Measurements from ENCODE around the gene SNCAIP.
A peak's percentile ranks its signal among the peaks of the same experiment; 100 is the strongest.

SNCAIP gene

DNA sequence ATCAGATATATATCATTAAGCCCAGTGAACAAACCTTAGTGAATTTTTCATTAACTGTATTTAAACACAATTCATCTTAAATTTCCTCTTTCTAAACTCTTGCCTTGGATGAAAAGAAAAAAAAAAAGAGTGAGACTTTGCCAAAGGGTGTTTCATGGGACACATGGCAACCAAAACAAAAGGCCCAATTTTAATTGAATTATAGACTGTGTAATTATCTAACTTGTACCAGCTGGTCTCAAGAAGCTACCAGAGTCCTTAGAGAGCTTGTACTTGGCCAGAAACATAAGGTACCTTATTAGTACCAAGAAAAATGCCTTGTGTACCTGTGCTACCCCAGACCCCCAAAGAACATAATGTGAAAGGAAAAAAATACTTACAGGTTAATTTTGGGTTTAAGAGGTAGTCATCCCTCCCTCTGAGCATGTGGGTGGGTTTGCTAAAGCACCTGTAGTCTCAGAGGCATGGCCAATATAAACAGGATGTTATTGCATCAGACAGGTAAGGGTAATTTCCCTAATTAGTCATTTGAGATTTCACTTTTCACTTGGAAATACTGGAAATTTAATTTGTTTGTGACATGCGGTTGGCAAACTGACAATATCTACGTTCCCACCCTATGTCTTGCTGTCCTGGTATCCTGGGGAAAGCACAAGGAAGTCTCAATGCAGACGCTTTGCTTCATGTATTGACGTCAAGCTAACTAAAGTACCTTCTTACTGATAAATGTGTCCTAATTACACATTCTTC lies 90.1 kb downstream of the SNCAIP start:
- no peak for DNase-seq

DNA sequence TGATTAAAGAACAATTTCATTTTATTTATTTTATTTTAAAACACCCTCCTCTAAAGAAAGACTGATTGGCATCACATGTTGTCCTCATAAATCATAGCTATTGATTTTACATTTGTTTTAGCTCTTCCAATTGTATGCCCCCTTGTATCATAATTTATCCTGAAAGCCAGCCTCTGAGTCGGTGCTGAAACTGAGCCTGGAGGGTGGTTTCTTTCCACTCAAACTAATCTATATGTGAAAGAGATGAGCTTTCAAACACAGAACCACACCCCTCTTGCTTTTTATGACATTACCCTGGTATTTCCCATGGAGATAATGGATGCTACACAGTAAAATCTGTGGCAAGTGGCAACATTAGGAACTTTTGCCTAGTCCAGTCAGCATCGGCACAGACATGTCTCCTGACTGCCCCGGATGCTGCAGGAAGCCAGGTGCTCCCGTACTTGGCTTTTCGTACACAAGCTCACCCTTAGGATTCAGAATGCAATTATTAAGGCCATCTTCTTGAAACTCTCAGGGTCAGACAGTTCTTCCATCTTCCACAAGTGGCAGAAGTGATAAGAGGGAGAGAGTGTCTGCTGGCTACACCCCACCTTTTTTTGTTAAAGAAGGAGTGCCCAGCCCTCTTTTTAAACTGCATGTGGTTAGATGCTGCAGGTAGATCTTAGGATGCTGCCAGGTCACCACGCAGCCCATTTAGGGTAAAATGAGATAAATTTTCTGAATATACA lies 91.1 kb downstream of the SNCAIP start:
- no peak for DNase-seq

DNA sequence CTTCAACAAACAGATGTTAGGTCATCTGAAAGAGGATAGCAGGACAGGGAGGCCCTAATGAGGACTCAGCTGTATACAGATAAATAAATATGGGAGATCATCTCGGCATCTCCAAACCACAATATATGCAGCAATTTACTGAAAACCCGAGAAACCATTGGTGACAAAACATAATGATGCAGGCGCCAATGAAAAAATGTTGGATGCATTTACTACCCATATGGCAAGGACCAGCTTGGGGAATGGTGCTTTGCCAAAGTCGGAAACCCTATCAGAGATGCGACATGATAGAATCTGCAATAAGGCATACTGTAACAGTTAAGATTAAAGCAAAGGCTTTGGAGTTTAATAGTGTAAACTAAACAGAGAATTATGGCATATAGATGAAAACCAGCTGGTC lies 92.0 kb downstream of the SNCAIP start:
- no peak for DNase-seq

DNA sequence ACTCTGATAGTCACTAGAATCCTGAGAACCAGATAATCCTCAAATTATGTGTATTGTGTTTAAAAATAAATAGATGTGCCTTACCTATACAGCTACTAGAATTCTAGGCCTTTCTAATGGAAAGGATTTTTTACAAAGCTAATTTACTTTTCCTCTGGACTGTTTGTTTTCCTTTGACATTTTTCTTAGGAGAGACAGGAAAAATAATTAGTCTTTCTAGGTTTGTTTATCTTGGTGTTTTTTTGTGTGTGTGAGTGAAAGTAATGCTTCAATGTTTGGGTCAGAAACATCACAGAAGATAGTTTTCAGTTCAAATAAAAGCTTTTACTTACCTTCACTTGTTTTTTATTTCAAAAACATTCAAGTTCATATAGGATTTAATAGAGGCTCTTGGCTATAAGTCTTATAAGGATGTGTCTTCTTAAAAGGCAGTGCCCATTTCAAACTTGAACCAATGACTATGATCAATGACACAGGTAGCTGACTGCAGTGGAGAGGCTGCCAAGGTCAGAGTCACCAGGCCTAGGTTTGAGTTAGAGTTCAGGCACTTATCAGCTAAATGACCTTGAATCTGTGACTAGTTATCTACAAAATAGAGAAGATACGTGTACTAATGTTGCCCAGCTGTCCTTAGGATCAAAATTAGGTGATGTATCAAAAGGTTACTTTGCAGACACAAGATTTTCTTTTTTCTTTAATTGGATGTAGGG lies 92.8 kb downstream of the SNCAIP start:
- DNase-seq, result no peak

DNA sequence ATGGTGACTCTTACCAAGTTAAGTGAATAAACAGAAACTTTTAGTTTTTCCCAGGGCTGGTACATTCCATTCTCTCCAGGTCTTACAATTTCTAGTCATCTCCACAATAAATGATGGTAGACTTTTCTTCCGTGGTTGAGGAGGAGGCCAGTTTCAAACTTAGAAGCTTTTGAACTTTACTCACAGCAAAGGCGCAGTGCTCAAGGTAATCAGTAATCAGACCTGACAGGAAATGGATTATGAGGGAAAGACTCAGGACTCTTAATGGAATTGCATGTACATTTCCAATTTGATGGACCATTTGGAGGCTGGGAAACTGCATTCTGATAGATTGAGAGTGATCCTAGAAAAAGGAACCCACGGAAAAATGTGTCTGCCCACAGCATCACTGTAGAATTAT lies 93.7 kb downstream of the SNCAIP start:
- DNase-seq, result no peak

DNA sequence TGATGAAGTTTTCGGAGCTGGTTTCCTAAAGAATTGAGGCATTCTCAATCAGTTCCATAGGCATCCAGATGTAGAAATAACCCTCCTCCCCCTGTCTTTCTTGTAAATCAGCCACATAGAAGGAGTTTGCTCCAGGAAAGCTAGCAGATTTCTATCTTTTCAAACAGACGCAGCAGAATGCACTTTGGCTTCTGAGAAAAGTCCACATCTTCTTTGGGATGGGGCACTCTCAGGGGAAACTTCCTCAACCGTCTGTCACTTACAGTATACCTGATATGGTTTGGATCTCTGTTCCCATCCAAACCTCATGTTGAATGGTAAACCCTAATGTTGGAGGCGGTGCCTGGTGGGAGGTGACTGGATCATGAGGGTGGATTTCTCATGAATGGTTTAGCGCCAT lies 94.1 kb downstream of the SNCAIP start:
- no peak for DNase-seq

DNA sequence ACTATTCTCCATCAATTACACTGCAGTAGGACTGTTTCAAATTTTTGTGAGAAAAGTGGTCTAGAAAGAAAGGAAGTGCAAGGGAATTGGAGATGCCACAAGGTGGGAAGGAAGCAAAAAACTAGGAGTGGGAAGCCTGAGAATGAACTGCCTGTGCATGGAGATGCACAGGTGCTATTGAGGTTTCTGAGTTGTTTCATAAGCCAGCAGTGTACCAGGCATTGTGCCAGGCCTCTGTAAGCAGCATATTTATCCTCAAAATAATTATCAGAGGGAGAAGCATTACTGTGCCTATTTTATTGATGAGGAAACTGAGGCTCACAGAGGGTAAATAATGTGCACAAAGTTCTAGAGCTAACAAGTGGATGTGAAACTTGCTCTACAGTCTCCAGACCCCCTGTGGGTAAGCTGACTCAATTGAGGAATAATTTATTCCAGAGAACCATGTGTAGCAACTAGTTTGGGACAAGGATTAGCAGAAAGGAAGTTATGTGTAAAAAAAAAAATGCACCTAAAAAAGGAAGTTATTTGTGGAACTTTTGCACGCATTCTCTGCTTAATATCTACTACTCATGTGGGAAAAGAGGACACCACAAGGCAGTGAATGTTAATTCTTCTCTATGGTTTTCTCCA lies 96.7 kb downstream of the SNCAIP start:
- no peak for DNase-seq

DNA sequence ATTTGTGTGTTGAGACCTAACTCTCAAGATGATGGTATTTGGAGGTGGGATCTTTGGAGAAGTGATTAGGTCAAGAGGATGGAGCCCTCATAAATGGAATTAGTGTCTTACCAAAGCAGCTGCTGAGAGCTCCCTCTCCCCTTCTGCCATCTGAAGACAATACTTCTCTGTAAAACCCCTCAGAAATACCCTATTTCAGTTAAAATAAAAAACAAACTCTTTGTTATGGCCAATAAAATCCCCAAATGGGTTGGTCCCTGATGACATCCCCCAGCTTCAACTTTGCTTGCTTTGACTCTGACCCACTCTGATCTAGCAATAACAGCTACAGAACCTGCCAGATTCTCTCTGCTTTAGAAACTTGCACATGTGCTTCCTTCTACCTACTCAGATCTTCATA lies 100.9 kb downstream of the SNCAIP start:
- no peak for DNase-seq

DNA sequence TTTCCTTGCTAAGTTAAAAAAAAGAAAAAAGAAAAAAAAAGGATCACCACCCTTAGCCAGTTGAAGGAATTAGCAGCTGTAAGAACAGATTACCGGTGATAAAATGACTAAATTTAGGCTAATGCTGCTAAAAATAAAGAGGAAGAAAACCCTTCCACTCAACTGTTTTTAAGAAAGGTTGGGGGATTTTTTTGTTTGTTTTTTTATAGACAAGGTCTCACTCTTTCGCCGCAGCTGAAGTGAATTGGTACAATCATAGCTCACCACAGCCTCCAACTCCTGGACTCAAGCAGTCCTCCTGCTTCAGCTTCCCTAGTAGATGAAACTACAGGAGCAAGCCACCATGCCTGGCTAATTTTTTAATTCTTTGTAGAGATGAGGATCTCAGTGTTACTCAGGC lies 101.7 kb downstream of the SNCAIP start:
- no peak for DNase-seq

DNA sequence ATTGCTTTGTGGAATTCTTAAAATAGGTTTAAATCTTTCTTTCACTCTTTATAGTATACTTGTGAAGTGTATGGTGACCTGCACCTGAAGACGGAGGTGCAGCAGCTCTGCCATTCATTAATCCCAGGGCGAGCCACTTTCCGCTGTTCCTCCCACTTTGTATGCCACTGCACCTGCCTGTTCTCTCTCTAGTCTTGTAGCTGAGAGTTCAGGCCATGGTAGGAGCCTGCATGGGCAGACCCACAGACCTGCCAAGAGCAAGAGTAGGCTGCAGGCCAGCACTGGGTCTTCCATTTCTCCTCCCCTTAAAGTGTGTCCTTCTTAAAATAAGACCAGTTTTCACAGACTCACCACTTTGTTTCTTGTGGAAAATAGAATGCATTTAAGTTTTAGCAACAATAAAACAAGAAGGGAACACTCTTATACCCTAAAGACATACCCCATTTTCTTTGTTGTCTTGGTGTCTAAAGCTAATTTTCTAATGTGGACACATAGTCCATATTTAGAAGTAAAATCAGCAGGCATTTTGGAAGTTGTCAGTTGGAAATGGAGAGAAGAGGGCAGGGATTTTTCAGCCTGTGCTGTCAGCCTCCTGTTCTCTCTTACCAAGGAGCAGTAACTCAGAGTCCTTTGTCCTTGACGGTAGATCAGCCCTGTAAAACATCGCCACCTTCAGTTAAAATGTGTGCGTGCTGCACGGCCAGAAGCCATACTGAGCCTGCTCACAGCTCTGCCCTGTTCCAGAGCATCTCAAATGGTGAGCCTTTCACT lies 103.2 kb downstream of the SNCAIP start:
- DNase-seq, result peak; percentile 79

DNA sequence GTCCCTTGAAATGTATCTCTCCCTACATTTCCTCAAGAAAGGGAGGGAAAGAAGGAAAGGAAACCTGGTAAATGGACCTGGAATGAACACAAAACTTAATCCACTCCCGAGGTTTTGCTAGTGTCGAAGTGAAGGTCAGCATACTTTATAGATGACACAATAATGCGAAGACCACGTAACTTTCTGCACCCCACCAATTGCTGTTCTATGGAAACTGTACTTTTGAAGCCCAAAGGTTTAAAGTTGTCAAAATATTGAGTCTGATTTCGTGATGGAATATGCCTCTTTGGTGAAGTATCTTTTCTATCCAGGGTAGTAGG lies 103.7 kb downstream of the SNCAIP start:
- DNase-seq, result no peak

DNA sequence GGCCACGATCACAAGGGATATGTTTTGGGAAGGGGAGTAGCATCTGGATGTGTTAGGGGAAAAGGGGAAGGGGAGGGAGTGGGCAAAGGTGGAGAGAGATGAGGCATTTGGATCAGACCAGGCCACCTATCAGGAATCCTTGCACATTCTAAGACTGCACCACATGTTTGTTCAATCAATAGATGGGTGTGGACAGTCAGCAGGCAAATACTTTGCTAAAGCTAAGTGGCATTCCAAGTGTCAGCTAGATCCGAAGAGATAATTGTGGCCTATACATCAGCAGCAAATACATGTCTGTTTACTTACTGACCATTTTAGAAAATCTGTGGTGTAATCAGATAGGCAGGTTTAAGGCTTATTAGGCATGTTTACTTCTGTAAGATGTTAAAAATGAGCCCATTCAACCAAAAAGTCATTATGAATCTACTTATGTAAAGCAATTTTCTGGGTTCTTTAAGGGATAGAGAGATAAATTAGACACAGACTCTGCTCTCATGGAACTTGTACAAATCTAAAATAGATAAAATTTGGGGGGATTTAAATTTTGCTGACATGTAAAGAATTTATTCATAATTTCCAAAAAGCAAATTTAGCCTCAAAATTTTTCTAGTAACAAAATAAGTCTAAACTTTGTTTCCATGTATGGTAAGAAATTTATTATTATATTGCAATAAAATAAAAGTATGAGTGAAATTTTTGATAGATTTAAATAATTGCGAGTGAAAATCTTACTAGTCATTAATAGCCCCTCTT lies 107.3 kb downstream of the SNCAIP start:
- DNase-seq, result no peak

DNA sequence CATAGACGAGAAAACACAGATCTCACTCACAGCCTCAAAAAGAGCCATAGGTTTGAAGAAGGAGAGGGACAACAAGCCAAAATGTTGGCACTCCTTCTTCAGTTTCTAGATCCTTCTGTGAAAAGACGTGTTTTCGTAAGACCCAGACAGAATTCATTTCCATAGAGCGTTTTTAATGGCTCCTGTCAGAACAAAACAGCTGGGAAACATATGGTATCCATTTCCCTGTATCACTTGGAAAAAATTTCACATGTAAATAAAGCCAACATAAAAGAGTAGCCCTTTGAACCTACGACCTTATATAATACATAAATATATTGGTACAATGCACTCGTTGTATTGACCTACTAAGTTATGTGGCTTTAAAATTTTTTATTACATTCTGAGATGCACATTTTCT lies 108.1 kb downstream of the SNCAIP start:
- no peak for DNase-seq

DNA sequence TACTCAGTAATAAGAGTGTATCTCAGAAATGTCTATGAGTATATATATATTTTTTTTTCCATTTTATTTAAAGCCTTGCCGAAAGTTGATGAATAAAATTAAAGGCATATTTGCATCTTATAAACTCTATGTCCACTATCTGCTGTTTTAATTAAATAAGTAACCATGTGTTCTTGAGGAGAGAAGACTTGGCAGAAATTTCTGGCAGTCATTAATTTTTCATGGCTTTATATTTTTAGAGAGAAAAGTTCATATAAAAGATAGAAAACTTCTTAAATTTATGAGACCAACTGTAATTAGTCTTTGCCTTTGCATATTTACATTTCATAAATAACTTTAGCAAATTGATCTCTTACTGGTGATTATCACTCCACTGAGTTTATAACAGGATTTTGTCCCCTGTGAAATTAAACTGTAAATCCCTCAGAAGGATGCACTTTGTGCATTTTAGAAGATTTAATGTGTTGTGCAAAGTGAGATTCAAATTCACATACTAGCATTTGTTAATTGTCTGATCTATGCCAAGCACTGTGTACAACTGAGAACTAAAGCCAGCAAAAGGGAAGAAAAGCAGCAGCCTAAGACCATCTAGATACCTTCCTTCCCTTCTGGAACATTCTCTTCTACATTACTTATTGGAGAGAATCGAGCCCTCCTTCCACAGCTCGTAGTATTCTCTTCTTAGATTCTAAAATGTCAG lies 108.7 kb downstream of the SNCAIP start:
- no peak for DNase-seq

DNA sequence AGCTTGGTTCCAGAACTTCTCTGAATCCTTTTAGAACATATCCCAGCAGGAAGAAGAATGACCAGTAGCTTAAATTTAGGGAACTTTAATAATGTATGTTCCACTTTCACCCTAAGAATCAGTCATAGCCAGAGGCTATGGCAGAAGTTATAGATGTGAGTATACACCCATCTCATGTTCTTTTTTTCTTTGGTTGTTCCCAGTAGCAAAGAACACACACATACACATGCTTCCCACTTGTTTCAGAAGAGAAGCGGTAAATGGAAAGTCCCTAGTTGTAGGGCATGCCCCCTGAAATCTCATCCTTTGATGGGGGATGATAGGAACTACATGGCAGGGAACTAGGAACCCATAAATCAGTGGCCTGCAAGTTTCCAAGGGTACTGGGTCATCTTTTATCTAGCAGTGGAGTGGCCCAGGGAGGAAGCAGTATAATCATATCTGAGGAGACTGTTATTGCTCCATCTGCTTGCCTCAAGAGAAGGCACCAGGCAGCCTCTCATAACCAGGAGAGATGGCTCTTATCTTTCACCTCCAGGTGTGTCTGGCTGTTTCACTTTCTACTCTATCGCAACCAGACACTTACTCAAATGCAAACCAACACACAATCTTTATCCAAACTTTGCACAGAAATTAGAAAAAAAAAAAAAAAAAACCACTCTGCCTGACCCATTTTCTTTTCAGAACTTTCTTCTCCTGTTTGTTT lies 109.5 kb downstream of the SNCAIP start:
- DNase-seq, result no peak

DNA sequence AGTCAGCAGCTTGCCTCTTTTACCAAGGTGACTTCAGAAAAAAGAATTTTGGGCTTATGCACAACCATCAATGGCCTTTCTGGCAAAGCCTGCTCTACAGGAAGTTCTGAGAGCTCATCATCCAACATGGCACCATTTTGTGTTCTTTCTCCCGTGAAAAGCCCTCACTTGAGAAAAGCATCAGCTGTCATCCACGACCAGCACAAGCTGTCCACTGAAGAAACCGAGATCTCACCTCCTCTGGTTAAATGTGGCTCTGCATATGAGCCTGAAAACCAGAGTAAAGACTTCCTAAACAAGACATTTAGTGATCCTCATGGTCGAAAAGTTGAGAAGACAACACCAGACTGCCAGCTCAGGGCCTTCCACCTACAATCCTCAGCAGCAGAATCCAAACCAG lies 111.2 kb downstream of the SNCAIP start:
- DNase-seq, result no peak

DNA sequence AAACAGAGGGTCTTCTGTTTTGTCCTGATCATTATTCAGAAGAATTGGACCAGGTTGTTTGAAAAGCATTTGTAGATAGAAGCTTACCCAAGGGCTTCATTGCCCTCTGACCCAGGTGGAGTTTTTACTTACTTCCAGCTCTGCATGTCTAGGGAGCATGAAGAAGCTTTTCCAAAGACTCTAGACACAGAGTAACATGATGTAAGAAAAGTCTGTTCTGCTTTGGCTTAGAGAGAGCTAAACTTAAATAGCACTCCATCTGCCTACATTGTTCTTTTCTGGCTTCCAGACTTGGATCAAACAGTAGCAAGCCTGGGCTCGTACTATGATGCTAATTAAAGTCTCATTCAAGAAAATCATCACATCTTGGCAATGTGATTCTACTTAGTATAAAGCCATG lies 112.1 kb downstream of the SNCAIP start:
- DNase-seq, result peak; percentile 56

DNA sequence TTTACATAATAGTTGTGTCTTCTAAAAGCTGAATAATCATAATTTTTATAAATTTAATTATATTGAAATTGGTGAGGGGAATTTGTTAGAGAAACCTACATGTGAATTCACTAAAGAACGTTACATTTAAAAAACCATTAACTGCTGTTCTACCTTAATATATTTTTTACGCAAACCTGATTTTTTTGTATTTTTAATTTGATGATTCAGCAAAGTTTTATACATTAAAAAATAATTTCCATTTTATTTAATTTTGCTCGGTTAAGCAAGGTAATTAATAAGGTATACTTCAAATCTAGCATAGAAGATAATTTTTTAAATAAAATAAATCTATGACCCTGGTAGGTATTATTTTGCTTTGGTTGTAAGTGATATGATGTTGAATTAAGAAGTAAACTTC lies 114.3 kb downstream of the SNCAIP start:
- DNase-seq, result no peak

DNA sequence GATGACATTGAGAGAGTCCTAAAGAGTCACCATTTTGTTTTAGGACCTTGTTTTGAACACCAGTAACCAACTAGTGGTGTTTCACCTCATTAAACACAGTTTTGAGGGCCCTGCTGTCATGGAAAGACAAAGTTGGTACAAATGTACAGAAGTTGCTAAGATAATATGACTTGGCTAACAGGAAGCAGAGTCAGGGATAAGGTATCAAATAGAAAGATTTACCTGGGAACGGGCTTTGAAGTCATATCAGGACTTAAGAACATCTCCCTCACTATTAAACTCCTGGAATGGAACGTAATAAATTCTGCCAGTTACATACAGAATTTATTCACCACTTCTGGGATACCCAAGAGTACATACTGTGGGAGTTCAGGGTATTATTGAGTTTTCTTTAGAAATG lies 115.6 kb downstream of the SNCAIP start:
- DNase-seq, result no peak

DNA sequence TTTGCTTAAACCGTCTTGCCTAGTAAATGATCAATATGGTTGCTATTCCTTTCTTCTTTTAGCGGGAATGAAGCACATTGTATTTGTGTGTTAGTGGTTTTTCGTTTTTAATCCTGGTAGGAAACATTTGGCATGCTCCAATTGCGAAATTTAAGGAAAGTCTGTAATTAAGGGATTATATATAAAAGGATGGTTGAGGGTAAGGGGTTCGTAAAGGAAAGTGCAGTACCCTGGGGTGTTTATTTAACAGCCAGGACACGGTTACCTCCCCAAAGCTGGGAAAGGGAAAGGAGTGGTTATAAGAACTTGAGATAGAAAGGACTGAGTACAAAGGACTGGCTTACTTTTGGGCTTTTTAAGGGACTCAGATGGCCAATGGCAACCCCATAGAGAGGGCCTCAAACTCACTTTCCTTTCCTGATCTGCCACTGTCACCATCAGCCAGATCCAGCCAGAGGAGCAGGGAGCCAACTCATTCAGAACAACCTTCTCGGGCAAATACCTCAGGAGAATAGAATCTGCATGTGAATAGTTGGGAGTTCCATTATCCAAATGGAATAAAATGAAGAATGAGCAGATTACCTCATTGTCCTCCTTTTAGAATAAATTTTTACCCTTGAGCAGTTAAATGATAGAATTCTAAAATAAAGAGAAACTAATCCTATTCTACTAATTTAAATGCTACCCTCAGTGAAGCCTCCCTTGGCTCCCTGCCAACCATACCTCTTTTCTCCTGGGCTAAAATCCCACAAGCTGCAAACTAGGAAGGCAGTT lies 117.7 kb downstream of the SNCAIP start:
- DNase-seq, result no peak
